Measurements from ENCODE around the gene TRIM65. TPM values are rescaled to one million over a fixed set of nuclear protein-coding genes. Genes with fewer than 3 reads are reported as not detected.

Gene TRIM65
- total and polyA plus RNA-seq, 2 of the 13 experiments (the other 11 are each of a cell fraction or from before 2014, with no cell fraction given), result 10.3 to 22.4 TPM

DNA sequence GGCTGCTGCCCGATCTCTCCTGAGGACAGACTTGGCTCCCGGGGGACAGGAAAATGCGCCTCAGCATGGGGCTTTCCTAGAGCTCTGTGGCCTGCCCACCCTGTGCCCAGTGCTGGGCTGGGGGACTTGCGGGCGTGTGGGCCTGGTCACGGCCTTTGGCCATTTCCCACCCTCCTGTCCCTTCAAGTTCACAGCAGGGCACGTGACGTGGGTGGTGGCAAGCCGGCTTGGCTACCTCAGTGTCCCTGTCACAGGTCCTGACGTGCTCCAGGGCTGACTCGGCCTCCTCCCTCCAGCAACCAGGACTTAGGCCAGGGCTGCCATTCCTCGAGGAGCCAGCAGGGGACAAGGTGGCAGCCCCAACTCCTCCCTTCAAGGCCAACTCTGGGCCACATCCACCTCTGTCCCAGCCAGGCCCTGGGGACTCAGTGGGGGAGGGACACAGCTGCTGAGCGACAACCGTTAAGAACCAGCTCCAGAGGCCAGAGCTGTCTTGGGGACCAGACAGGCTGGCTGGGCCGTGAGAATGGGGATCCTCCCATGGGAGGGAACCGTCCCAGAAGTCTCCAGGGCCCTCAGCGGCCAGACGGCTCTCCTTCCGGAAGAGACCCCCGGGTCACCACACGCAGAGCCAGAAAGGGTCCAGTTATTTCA lies 51.6 kb downstream of the TRIM65 start (continued):
- TF ChIP-seq, protein P1, sequence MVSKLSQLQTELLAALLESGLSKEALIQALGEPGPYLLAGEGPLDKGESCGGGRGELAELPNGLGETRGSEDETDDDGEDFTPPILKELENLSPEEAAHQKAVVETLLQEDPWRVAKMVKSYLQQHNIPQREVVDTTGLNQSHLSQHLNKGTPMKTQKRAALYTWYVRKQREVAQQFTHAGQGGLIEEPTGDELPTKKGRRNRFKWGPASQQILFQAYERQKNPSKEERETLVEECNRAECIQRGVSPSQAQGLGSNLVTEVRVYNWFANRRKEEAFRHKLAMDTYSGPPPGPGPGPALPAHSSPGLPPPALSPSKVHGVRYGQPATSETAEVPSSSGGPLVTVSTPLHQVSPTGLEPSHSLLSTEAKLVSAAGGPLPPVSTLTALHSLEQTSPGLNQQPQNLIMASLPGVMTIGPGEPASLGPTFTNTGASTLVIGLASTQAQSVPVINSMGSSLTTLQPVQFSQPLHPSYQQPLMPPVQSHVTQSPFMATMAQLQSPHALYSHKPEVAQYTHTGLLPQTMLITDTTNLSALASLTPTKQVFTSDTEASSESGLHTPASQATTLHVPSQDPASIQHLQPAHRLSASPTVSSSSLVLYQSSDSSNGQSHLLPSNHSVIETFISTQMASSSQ (IDR thresholded peaks at IDR 0.05; ENCODE audit: low read depth), result no peak
- TF ChIP-seq, protein P1 (CRISPR knock-in tag; IDR thresholded peaks at IDR 0.05; ENCODE audit: borderline replicate concordance), result peak; percentile 56; the same call in 1 of the 2 replicates
- TF ChIP-seq HOXA7 (CRISPR knock-in tag; IDR thresholded peaks at IDR 0.05) (no peak), HDAC2 (CRISPR knock-in tag; IDR thresholded peaks at IDR 0.05) (peak; percentile 77), ZNF546 (CRISPR knock-in tag; conservative IDR thresholded peaks at IDR 0.05) (no peak; the same call in 1 of the 2 replicates), ZNF232 (CRISPR knock-in tag; IDR thresholded peaks at IDR 0.05; ENCODE audit: borderline replicate concordance) (no peak), ZFP82 (CRISPR knock-in tag; IDR thresholded peaks at IDR 0.05; ENCODE audit: borderline replicate concordance) (no peak), MYC (CRISPR knock-in tag; IDR thresholded peaks at IDR 0.05; ENCODE audit: borderline replicate concordance) (0 out of 2 replicates have a peak, but pooled peaks have one; percentile 58), CBX5 (CRISPR knock-in tag; IDR thresholded peaks at IDR 0.05; ENCODE audit: borderline replicate concordance) (peak; percentile 80; the same call in 1 of the 2 replicates), WIZ (CRISPR knock-in tag; IDR thresholded peaks at IDR 0.05) (no peak), CBX2 (IDR thresholded peaks at IDR 0.05; ENCODE audit: low read depth, low read length) (no peak), CBX2 (CRISPR knock-in tag; IDR thresholded peaks at IDR 0.05; ENCODE audit: low read depth) (no peak)
- TF ChIP-seq, protein P2, sequence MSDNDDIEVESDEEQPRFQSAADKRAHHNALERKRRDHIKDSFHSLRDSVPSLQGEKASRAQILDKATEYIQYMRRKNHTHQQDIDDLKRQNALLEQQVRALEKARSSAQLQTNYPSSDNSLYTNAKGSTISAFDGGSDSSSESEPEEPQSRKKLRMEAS (IDR thresholded peaks at IDR 0.05), result peak; percentile 87
- TF ChIP-seq, protein P3, sequence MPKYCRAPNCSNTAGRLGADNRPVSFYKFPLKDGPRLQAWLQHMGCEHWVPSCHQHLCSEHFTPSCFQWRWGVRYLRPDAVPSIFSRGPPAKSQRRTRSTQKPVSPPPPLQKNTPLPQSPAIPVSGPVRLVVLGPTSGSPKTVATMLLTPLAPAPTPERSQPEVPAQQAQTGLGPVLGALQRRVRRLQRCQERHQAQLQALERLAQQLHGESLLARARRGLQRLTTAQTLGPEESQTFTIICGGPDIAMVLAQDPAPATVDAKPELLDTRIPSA (CRISPR knock-in tag; IDR thresholded peaks at IDR 0.05; ENCODE audit: borderline replicate concordance), result no peak
- TF ChIP-seq, protein P4, sequence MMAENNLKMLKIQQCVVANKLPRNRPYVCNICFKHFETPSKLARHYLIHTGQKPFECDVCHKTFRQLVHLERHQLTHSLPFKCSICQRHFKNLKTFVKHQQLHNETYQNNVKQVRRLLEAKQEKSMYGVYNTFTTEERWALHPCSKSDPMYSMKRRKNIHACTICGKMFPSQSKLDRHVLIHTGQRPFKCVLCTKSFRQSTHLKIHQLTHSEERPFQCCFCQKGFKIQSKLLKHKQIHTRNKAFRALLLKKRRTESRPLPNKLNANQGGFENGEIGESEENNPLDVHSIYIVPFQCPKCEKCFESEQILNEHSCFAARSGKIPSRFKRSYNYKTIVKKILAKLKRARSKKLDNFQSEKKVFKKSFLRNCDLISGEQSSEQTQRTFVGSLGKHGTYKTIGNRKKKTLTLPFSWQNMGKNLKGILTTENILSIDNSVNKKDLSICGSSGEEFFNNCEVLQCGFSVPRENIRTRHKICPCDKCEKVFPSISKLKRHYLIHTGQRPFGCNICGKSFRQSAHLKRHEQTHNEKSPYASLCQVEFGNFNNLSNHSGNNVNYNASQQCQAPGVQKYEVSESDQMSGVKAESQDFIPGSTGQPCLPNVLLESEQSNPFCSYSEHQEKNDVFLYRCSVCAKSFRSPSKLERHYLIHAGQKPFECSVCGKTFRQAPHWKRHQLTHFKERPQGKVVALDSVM (CRISPR knock-in tag; IDR thresholded peaks at IDR 0.05), result no peak
- TF ChIP-seq, protein P5, sequence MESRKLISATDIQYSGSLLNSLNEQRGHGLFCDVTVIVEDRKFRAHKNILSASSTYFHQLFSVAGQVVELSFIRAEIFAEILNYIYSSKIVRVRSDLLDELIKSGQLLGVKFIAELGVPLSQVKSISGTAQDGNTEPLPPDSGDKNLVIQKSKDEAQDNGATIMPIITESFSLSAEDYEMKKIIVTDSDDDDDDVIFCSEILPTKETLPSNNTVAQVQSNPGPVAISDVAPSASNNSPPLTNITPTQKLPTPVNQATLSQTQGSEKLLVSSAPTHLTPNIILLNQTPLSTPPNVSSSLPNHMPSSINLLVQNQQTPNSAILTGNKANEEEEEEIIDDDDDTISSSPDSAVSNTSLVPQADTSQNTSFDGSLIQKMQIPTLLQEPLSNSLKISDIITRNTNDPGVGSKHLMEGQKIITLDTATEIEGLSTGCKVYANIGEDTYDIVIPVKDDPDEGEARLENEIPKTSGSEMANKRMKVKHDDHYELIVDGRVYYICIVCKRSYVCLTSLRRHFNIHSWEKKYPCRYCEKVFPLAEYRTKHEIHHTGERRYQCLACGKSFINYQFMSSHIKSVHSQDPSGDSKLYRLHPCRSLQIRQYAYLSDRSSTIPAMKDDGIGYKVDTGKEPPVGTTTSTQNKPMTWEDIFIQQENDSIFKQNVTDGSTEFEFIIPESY (CRISPR knock-in tag; IDR thresholded peaks at IDR 0.05), result peak; percentile 83
- TF ChIP-seq, protein P6, sequence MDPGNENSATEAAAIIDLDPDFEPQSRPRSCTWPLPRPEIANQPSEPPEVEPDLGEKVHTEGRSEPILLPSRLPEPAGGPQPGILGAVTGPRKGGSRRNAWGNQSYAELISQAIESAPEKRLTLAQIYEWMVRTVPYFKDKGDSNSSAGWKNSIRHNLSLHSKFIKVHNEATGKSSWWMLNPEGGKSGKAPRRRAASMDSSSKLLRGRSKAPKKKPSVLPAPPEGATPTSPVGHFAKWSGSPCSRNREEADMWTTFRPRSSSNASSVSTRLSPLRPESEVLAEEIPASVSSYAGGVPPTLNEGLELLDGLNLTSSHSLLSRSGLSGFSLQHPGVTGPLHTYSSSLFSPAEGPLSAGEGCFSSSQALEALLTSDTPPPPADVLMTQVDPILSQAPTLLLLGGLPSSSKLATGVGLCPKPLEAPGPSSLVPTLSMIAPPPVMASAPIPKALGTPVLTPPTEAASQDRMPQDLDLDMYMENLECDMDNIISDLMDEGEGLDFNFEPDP (CRISPR knock-in tag; conservative IDR thresholded peaks at IDR 0.05), result no peak

Data from HepG2 (cell line).